Measurements from ENCODE around the gene LGALS3. TPM values are rescaled to one million over a fixed set of nuclear protein-coding genes. Genes with fewer than 3 reads are reported as not detected.

Gene LGALS3
- 52.8 and 122 TPM in 2 replicates for total RNA-seq

GRCh38 chr14:55129086-55129427 lies at the start of gene LGALS3:
Gene LGALS3 (plus strand): TSS chr14:55129252. CDS start chr14:55137374, 8,122 bp downstream.

GRCh38 chr14:55191203-55192053 lies 62.4 kb downstream of the LGALS3 start, which contains the start of gene DLGAP5:
Gene DLGAP5 (minus strand): TSS chr14:55191585. CDS start chr14:55189179, 2,406 bp downstream.

Other genes with a start within 250 kb of the LGALS3 start
- gene GCH1, start 226.4 kb upstream of the LGALS3 start, total RNA-seq: 6.0 and 8.4 TPM in 2 replicates
- 8.4 and 14.5 TPM in 2 replicates for gene WDHD1, start 102.2 kb upstream of the LGALS3 start, total RNA-seq
- gene SOCS4, start 102.0 kb upstream of the LGALS3 start, total RNA-seq: 11.3 and 25.0 TPM in 2 replicates
- gene MAPK1IP1L, start 77.6 kb upstream of the LGALS3 start, total RNA-seq: 11.7 and 23.5 TPM in 2 replicates
- 19.0 and 39.0 TPM in 2 replicates for gene DLGAP5, start 62.3 kb downstream of the LGALS3 start, total RNA-seq
- gene FBXO34, start 142.2 kb downstream of the LGALS3 start, total RNA-seq: 16.7 and 21.7 TPM in 2 replicates